HepG2 (cell line): Measurements from ENCODE around the gene MTFP1. TPM values are rescaled to one million over a fixed set of nuclear protein-coding genes. Genes with fewer than 3 reads are reported as not detected.

Experiments used
- ATAC-seq: fragments of 200-7000 bp; cut with Tn5 transposase; 3 replicates; pipeline ENCODE4 v1.9.1; 2020; ENCODE audit warnings: mild to moderate bottlenecking, moderate library complexity
- BruUV-seq: library from RNA; stranded (reverse); fragments of 400-500 nt; replicated peaks from 2 replicates; lab custom pipeline; 2021; lab: Mats Ljungman, UMichigan
- CTCF ChIA-PET: fragments of 300-600 bp; formaldehyde crosslinking; extraction: SDS; loops from one replicate; lab custom pipeline; 2021; ENCODE audit warnings: low total read pairs, inconsistent platforms, low intra/inter-chr PET ratio; lab: Yijun Ruan, JAX
- POLR2A ChIA-PET: fragments of 350-600 bp; sonication (Branson Sonifier 250); formaldehyde crosslinking; loops from one replicate; lab custom pipeline; 2020; ENCODE audit warnings: antibody characterized with exemption, inconsistent platforms; lab: Yijun Ruan, JAX
- DNase-seq: peaks from one replicate; pipeline ENCODE4 v3.0.0-alpha.2; 2015; ENCODE audit warnings: low spot score
- FAIRE-seq: peaks from 3 replicates; lab custom pipeline; 2011; peaks lifted over from hg19 to GRCh38; lab: Jason Lieb, UNC
- H2AFZ ChIP-seq: one replicate; pipeline ENCODE4 v1.6.1; 2011; ENCODE audit warnings: low read length, inconsistent platforms
- H3K27ac ChIP-seq: fragments of 300-600 bp; 3 replicates; pipeline ENCODE4 v1.8.0; 2011; ENCODE audit warnings: mixed run types, mild to moderate bottlenecking, mixed read lengths, low read length, inconsistent platforms; ENCODE audit not compliant: insufficient read depth; ENCODE audit errors: extremely low read length
- H3K27me3 ChIP-seq, 2 experiments: fragments of 200-600 bp in 1 of 2; 2 replicates in 1 of 2; 3 replicates in 1 of 2; pipeline versions ENCODE4 v1.6.0 to v1.8.0; 2011; ENCODE audit warnings: low read length in 2 of 2, mild to moderate bottlenecking in 2 of 2, moderate library complexity in 2 of 2, inconsistent platforms in 1 of 2; ENCODE audit not compliant: insufficient read depth in 2 of 2, control insufficient read depth in 1 of 2
- H3K36me3 ChIP-seq, 2 experiments: fragments of 200-600 bp in 1 of 2; replicated peaks in 1 of 2; 2 replicates in 1 of 2; 3 replicates in 1 of 2; pipeline versions ENCODE4 v1.5.1 to v1.8.0; 2011; ENCODE audit warnings: low read length in 2 of 2, inconsistent platforms in 1 of 2; ENCODE audit not compliant: insufficient read depth in 2 of 2, control insufficient read depth in 1 of 2
- H3K4me1 ChIP-seq: 2 replicates; pipeline ENCODE4 v1.5.1; 2012; ENCODE audit warnings: low read length, inconsistent platforms; ENCODE audit not compliant: insufficient read depth
- H3K4me2 ChIP-seq: 2 replicates; pipeline ENCODE4 v1.6.0; 2011; ENCODE audit warnings: low read depth, low read length, inconsistent platforms
- H3K4me3 ChIP-seq, 3 experiments: fragments of 200-600 bp in 1 of 3; sonication (generic), shearing (Covaris generic) in 1 of 3; replicated peaks in 1 of 3; 2 replicates each; pipeline ENCODE4 v1.5.1; 2011 to 2016; ENCODE audit warnings: low read length in 3 of 3, inconsistent platforms in 2 of 3, low read depth in 2 of 3, mild to moderate bottlenecking in 2 of 3, control low read depth in 1 of 3, mixed read lengths in 1 of 3; ENCODE audit not compliant: insufficient read depth in 1 of 3
- H3K79me2 ChIP-seq: one replicate; pipeline ENCODE4 v1.6.1; 2011; ENCODE audit warnings: low read length, inconsistent platforms; ENCODE audit not compliant: insufficient read depth
- H3K9ac ChIP-seq: 2 replicates; pipeline ENCODE4 v1.6.0; 2011; ENCODE audit warnings: mild to moderate bottlenecking, low read depth, low read length, inconsistent platforms; ENCODE audit not compliant: insufficient read depth
- H3K9me3 ChIP-seq: 2 replicates; pipeline ENCODE4 v1.5.1; 2012; ENCODE audit warnings: mild to moderate bottlenecking, low read length
- H4K20me1 ChIP-seq: 2 replicates; pipeline ENCODE4 v1.6.0; 2011; ENCODE audit warnings: inconsistent platforms, mild to moderate bottlenecking, low read length, moderate library complexity; ENCODE audit not compliant: insufficient read depth
- ARNTL ChIP-seq: sonication (generic); formaldehyde crosslinking; IDR thresholded peaks from 2 replicates; pipeline ENCODE4 v1.4.0; 2020; ENCODE audit warnings: mild to moderate bottlenecking, missing genetic modification reagents
- HCFC1 ChIP-seq: fragments of 150-350 bp; IDR thresholded peaks from 2 replicates; pipeline ENCODE4 v1.6.1; 2014; ENCODE audit warnings: low read depth, low read length
- HNF4G ChIP-seq, 2 experiments: sonication (generic) in 1 of 2; formaldehyde crosslinking in 1 of 2; IDR thresholded peaks; 2 replicates each; pipeline versions ENCODE4 v1.4.0 to v1.6.1; 2011 to 2020; ENCODE audit warnings: borderline replicate concordance in 2 of 2, low read depth in 2 of 2, mild to moderate bottlenecking in 2 of 2, low read length in 1 of 2, missing genetic modification reagents in 1 of 2, moderate library complexity in 1 of 2
- MTF2 ChIP-seq: sonication (generic); formaldehyde crosslinking; IDR thresholded peaks from 2 replicates; pipeline ENCODE4 v1.5.0; 2020; ENCODE audit warnings: missing genetic modification reagents, borderline replicate concordance
- PAXIP1 ChIP-seq: sonication (generic); formaldehyde crosslinking; conservative IDR thresholded peaks from 2 replicates; pipeline ENCODE4 v1.4.0; 2020; ENCODE audit warnings: mild to moderate bottlenecking, missing genetic modification reagents, moderate library complexity
- U2AF2 ChIP-seq: fragments of 200-400 bp; formaldehyde crosslinking; IDR thresholded peaks from 2 replicates; pipeline ENCODE4 v1.6.1; 2017; ENCODE audit warnings: low read depth, mild to moderate bottlenecking, low read length
- ZHX1 ChIP-seq: sonication (generic); formaldehyde crosslinking; IDR thresholded peaks from 2 replicates; pipeline ENCODE4 v1.8.1; 2022; ENCODE audit warnings: low read depth, mild to moderate bottlenecking, missing genetic modification reagents
- ZNF354B ChIP-seq: sonication (generic); formaldehyde crosslinking; IDR thresholded peaks from 2 replicates; pipeline ENCODE4 v1.8.0; 2022; ENCODE audit warnings: mild to moderate bottlenecking, missing genetic modification reagents
- ZNF709 ChIP-seq: sonication (generic); formaldehyde crosslinking; IDR thresholded peaks from 2 replicates; pipeline ENCODE4 v1.5.0; 2020; ENCODE audit warnings: mild to moderate bottlenecking, missing genetic modification reagents
- WGBS: methylation state at CpG from one replicate; pipeline ENCODE4 v1.1.6; 2017; ENCODE audit warnings: low lambda C conversion rate; 5-methylcytosine and 5-hydroxymethylcytosine counted together
- in situ Hi-C: cut with HindIII; loops from 2 replicates; pipeline ENCODE4 v1.10.0; 2017; ENCODE audit warnings: low pct_unique_long_range_greater_than_20kb; ENCODE audit not compliant: extremely low pct_ligation_motif_present
- intact Hi-C: fragments of 100-400 bp; cut with micrococcal nuclease; formaldehyde crosslinking; loops from one replicate; pipeline ENCODE4 v1.10.0; 2022; ENCODE audit not compliant: unreplicated experiment
- polyA plus RNA-seq, 8 experiments: library from polyadenylated mRNA; depleted of rRNA in 3 of 8; stranded (reverse) in 7 of 8; unstranded in 1 of 8; fragments of >200 nt; fragmentation: Illumina TruSeq in 4 of 8; extraction: Trizol in 4 of 8; gene quantifications; 2 replicates each; pipeline versions ENCODE4 v1.2.1 to v1.2.3, GENCODE V29; 2011 to 2016; ENCODE audit warnings: low read depth in 4 of 8, missing spikeins in 1 of 8, mixed read lengths in 1 of 8; ENCODE audit not compliant: insufficient read depth in 1 of 8
- total RNA-seq, 5 experiments: library from RNA; depleted of rRNA; stranded (reverse); fragments of >200 nt; fragmentation: Illumina TruSeq; extraction: Trizol; gene quantifications; 2 replicates each; pipeline ENCODE4 v1.2.3, GENCODE V29; 2016; ENCODE audit warnings: low read depth in 1 of 5
- TF ChIP-seq, protein P1 (sequence below): sonication (generic); formaldehyde crosslinking; IDR thresholded peaks from 2 replicates; pipeline ENCODE4 v1.4.0; 2020; ENCODE audit warnings: mild to moderate bottlenecking, low read depth, missing genetic modification reagents

The MTFP1 gene
- total and polyA plus RNA-seq, 2 of the 13 experiments (the other 11 are each of a cell fraction or from before 2014, with no cell fraction given): 29.5 to 45.6 TPM

GRCh38 chr22:30472994-30473720, 47.6 kb downstream of the MTFP1 start:
- POLR2A ChIA-PET: interaction anchor here (0.6 kb wide), 1 partner anchor 10 kb away, joined by 3 read pairs; no protein-coding TSS in a partner anchor
- peaks cover 1 to 30% of the 10 kb centered on the region in 2 experiments; a peak in 3 of 5 replicates for H3K27me3 ChIP-seq
- H3K27ac ChIP-seq: no peak overlapping the region
- FAIRE-seq (no peak), ATAC-seq (no peak), DNase-seq (no peak)
- CTCF ChIA-PET: no interaction called here
- no peaks in the 10 kb centered on the region for H3K79me2 ChIP-seq
- H3K4me1 ChIP-seq: no peaks in the 10 kb centered on the region
- no peaks in the 10 kb centered on the region for H4K20me1 ChIP-seq
- no peaks in the 10 kb centered on the region for H3K9me3 ChIP-seq
- H2AFZ ChIP-seq: no peak overlapping the region
- WGBS: 23% methylated on average over 4 of the region's 4 CpGs
- H3K9ac ChIP-seq: no peak overlapping the region
- in situ Hi-C loops: no loop called here
- H3K4me2 ChIP-seq: no peak overlapping the region
- no peaks in the 10 kb centered on the region for H3K36me3 ChIP-seq
- BruUV-seq: no TSS peak
- intact Hi-C loops: no loop called here
- TF ChIP-seq U2AF2: no peak
- TF ChIP-seq MTF2 (CRISPR knock-in tag): no peak
- TF ChIP-seq PAXIP1 (CRISPR knock-in tag): no peak
- no peak for TF ChIP-seq ZHX1 (CRISPR knock-in tag)
- TF ChIP-seq HNF4G (IDR thresholded peaks at IDR 0.05; ENCODE audit: borderline replicate concordance, low read depth, low read length): no peak
- no peak for TF ChIP-seq HNF4G (CRISPR knock-in tag; IDR thresholded peaks at IDR 0.05; ENCODE audit: borderline replicate concordance, low read depth)
- no peak for TF ChIP-seq HCFC1
- TF ChIP-seq ZNF354B (CRISPR knock-in tag): no peak
- TF ChIP-seq, protein P1, sequence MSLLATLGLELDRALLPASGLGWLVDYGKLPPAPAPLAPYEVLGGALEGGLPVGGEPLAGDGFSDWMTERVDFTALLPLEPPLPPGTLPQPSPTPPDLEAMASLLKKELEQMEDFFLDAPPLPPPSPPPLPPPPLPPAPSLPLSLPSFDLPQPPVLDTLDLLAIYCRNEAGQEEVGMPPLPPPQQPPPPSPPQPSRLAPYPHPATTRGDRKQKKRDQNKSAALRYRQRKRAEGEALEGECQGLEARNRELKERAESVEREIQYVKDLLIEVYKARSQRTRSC: no peak
- no peak for TF ChIP-seq ARNTL
- TF ChIP-seq ZNF709 (CRISPR knock-in tag): no peak
- no peak overlapping the region for H3K4me3 ChIP-seq
